HG03520 (cell line): ENCODE measurements around the gene SRC.

Experiments
- ATAC-seq: cut with Tn5 transposase; IDR thresholded peaks from one replicate; pipeline ENCODE4 v1.9.1; 2021; ENCODE audit warnings: mild to moderate bottlenecking, moderate library complexity; ENCODE audit not compliant: unreplicated experiment

Gene SRC

GRCh38 chr20:37420610-37421009 is 74.7 kb downstream of the SRC start:
- no peak for ATAC-seq

- no peak for ATAC-seq
Observed at GRCh38 chr20:37421060-37421905, 75.3 kb downstream of the SRC start.

GRCh38 chr20:37421988-37422387 is 76.0 kb downstream of the SRC start:
- ATAC-seq = no peak

DNA sequence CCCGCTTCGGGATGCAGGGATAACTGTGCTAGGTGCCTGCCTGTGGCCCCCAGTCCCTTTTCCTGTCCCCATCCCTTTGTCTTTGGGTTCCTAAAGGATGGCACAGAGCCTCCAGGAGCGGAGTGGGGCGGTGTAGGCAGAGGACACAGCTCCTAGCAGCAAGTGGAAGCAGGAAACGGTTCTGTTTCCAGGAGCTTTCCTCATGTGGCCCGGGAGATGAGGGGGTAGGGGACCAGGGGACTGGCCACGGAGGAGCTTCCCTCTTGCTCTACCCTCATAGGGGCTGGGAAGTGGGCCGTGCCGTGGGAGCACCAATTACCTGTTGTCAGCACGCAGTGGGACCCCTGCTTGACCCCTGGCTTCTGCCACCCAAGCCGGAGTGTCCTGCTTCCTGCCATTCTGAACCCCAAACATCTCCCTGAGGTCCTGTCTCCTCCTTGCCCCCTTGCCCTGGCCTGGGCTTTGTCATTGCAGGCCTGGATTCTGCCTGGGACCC is 76.9 kb downstream of the SRC start:
- no peak for ATAC-seq

- no peak for ATAC-seq
Observed at GRCh38 chr20:37423545-37423944, 77.6 kb downstream of the SRC start.

DNA sequence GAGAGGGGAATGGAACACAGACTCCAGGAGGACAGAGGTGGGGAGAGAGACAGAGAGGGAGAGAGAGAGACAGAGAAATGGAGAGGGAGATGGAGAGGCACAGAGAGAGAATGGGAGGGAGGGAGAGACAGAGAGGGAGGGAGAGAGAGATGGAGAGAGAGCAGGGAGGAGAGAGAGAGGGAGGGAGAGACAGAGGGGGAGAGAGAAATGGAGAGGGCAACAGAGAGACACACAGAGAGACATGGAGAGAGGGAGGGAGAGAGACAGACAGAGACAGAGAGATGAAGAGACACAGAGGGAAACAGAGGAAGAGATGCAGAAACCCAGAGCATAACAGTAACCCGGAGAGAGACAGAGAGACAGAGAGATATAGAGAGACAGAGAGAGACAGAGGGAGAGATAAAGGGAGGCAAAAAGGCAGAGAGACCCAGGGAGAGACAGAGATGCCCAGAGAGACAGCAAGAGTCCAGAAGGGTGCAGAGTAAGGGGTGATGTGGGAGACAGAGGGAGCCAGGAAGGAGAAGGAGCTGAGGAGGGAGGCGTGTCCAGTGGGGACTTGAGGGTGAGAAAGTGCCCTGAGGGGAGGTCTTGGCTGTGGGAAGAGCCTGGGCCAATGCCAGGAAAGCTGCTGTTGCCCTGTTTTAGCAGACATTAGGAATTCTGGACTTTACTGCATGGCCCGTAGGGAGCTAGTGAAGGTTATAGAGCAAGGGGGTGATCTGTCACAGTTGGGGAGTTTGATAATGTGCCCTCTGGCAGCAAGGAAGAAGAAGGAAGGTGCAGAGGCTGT is 78.3 kb downstream of the SRC start:
- ATAC-seq = no peak

DNA sequence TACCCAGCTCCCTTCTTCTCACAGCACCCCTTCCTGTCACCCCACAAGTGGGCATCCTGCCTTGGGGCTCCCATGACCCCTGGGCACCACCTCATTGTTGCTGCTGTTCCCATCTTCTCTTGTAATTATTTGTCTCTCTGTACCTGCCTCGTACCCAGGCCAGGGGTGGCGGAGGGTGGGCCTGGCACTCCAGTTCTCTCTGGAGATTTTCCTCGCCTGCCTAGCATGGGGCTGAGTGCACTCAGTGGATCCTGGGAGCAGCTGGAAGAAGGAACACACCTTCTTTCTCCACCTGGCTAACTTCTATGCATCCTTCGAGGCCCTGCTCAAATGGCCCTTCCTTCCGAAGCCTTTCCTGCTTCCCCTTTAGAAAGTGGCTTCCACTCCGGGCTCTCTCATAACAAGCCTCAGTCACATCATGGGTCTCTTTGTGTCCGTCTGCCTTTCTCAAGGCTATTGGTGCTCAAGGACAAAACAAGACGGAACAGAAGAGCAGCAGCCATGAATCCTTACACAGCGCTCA is 79.2 kb downstream of the SRC start:
- no peak for ATAC-seq

GRCh38 chr20:37426106-37426505 is 80.2 kb downstream of the SRC start:
- ATAC-seq = no peak

DNA sequence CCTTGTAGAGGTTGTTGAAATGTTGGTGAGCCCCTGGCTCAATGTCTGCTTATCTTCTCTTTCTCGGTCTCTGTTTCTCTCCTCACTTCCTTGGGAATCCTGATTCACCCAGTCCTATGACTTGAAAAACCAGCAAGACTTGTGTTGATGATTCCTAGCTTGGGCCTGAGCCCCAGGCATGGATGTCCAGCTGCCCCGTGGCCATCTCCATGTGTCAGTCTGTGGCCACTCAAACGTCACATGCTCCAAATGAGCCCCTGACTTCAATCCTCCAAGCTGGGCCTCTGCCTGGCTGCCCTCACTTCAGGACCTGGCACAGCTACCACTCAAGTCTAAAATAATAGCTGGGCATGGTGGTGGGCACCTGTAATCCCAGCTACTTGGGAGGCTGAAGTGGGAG is 81.0 kb downstream of the SRC start:
- no peak for ATAC-seq

DNA sequence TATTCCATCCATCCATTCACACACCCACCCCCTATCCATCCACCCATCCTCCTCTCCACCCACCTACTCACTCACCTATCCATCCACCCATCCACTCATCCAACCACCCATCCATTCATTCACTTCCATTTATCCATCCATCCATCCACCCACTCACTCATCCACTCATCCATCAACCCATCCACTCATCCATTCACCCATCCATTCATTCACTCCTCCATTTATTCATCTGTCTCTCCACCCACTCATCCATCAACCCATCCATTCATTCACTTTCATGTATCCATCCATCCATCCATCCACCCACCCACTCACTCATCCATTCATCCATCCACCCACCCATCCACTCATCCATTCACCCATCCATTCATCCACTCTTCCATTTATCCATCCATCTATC is 84.1 kb downstream of the SRC start:
- no peak for ATAC-seq

- no peak for ATAC-seq
Observed at GRCh38 chr20:37430778-37431460, 85.0 kb downstream of the SRC start.

- ATAC-seq = no peak
Observed at GRCh38 chr20:37431786-37432185, 85.8 kb downstream of the SRC start.

DNA sequence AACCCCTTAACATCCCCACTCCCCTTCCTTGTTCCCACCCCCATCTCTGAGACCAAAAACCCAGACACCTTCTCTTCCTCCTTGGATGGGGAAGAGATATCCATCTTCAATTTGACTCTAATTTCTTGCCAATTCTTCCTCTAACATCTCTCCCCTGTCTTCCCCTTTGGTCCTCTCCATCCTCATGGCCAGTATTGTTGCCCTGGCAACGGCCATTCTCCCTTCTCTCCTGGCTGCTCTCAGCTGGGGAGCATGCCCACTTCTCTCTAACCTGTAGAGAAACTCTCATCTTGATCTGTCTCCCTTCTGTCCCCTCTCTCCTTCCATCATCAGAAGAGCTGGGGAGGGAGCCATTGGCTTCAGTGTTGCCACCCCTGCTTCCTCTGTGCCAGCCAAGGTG is 86.7 kb downstream of the SRC start:
- ATAC-seq = no peak

- ATAC-seq = no peak
Observed at GRCh38 chr20:37435607-37436006, 89.7 kb downstream of the SRC start.

DNA sequence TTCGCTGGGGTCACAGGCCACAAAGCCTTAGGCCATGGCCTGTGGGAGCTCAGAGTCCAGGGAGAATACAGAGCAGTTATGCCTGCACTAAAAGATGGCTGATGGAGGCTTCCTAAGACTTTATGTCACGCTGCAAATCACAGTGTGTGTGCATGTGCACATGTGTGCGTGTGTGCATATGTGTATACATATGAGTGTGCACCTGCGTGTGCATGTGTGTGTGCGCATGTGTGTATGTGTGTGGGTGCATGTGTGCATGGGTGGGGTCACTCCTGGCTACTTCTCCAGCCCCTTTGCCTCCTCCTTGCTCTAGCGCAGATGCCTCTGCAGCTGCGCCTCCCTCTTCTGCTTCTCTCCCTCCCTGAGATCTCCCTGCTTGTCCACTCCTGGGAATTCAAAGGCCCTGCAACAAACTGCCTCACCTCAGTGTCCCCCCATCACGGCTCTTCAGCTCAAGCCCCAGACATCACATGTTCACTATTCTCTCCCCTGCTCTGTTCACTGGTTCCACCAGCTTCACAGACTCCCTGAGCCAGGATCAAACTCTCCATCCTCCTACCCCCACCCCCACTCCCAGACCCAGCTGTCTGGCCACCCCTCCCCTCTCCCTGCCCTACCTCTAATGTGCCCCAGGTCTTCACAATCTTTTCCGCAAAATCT is 90.7 kb downstream of the SRC start:
- ATAC-seq = no peak

- no peak for ATAC-seq
Observed at GRCh38 chr20:37437676-37438075, 91.7 kb downstream of the SRC start.

GRCh38 chr20:37438464-37439222 is 92.7 kb downstream of the SRC start:
- no peak for ATAC-seq

DNA sequence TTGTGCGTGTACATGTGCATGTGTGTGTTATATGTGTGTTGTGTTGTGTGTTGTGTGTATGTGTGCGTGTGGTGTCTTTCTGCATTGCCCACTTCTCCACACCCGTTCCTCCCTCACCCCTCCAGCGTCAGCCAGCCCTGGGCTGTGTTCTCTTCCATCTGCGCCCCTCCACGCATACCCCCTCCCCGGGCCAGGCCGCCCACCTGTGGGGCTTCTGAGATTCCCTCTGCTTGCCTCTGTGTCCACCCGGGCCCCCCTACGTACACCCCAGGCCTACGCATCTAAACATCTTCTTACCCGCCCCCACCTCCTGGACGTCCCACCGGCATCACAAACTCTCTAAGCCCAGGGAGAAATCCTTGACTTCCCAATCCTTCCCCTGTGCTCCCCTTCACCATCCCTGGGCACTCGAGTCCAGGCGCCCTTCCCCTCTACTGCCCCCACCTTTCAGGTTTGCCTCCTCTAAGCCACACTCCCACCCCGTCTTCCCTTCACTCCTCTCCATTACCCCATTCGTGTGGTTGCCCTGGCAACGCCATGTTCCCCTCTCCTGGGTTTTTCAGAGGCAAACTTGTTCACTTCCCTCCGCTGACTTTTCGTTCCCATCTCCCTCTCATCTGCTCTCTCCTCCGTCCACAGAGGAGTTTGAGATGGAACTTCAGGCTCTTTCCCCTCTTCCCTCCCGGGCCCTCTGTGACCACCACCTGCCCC is 93.4 kb downstream of the SRC start:
- ATAC-seq = no peak

GRCh38 chr20:37441023-37441422 is 95.1 kb downstream of the SRC start:
- ATAC-seq = no peak
